SK-N-SH (cell line): ENCODE results near the gene GIGYF1.

ENCODE experiments used
- EP300 ChIP-seq, 2 experiments: IDR thresholded peaks; 2 replicates each; pipeline versions ENCODE4 v1.4.0 to v1.6.1; 2012; ENCODE audit warnings: borderline replicate concordance in 1 of 2, low read depth in 1 of 2, low read length in 1 of 2
- FOXM1 ChIP-seq: IDR thresholded peaks from 2 replicates; pipeline ENCODE4 v1.4.0; 2012; ENCODE audit warnings: low read depth, mild to moderate bottlenecking
- MEF2A ChIP-seq: IDR thresholded peaks from 2 replicates; pipeline ENCODE4 v1.4.0; 2012; ENCODE audit warnings: low read depth, borderline replicate concordance
- NFIC ChIP-seq: IDR thresholded peaks from 2 replicates; pipeline ENCODE4 v1.4.0; 2012; ENCODE audit warnings: borderline replicate concordance
- NRF1 ChIP-seq: IDR thresholded peaks from 2 replicates; pipeline ENCODE4 v1.6.1; 2012; ENCODE audit warnings: low read depth, mild to moderate bottlenecking, low read length
- POLR2AphosphoS5 ChIP-seq: IDR thresholded peaks from 2 replicates; pipeline ENCODE4 v1.6.1; 2012; ENCODE audit warnings: low read depth, low read length
- RAD21 ChIP-seq: IDR thresholded peaks from 2 replicates; pipeline ENCODE4 v1.6.1; 2012; ENCODE audit warnings: mild to moderate bottlenecking, low read length
- RCOR1 ChIP-seq: fragments of 150-350 bp; IDR thresholded peaks from 2 replicates; pipeline ENCODE4 v1.6.1; 2017; ENCODE audit warnings: antibody characterized with exemption, low read length
- RXRA ChIP-seq: IDR thresholded peaks from 2 replicates; pipeline ENCODE4 v1.4.0; 2012; ENCODE audit warnings: low read depth, mild to moderate bottlenecking, borderline replicate concordance
- YY1 ChIP-seq: IDR thresholded peaks from 2 replicates; pipeline ENCODE4 v1.4.0; 2012; ENCODE audit warnings: low read depth, mild to moderate bottlenecking
- TF ChIP-seq, protein P1 (sequence below): fragments of 200-600 bp; sonication (generic); IDR thresholded peaks from 2 replicates; pipeline ENCODE4 v1.6.1; 2017; ENCODE audit warnings: antibody characterized with exemption, mild to moderate bottlenecking, moderate library complexity
- TF ChIP-seq, protein P2 (sequence below): IDR thresholded peaks from 2 replicates; pipeline ENCODE4 v1.6.1; 2012; ENCODE audit warnings: mild to moderate bottlenecking, low read depth, low read length, moderate library complexity

DNA sequence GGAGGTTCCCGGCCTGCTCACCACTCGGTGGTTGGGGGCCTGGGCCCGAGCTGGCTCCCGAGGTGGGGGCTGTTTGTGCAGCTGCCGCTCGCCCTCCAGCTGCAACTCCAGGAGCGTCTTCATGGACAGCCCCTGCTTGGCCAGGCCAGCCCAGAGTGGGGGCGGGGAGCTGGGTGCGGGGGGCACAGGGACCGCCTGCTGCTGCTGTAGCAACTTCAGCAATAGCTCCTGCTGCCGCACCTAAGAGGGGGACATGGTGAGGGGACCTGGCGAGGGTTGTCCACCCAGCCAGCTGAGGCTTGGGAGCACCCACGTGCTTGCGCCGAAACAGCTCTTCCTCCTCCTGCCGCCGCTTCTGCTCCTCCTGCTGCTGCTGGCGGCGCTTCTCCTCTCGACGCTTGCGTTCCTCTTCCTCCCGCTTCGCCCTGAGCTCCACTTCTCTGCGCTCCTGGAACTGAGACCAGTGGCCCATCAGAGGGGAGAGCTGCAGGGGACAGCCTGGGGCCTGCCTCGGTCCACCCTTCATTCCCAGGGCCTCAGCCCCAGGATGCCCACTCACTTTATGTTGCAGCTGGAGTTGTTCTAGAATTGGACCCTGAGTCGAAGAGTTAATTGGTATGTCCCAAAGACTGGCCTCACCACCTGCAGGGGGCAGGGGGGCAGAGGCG, 10.9 kb downstream of the GIGYF1 start:
- no peak for TF ChIP-seq YY1
- TF ChIP-seq RXRA = no peak
- no peak for TF ChIP-seq POLR2AphosphoS5
- TF ChIP-seq, protein P1, sequence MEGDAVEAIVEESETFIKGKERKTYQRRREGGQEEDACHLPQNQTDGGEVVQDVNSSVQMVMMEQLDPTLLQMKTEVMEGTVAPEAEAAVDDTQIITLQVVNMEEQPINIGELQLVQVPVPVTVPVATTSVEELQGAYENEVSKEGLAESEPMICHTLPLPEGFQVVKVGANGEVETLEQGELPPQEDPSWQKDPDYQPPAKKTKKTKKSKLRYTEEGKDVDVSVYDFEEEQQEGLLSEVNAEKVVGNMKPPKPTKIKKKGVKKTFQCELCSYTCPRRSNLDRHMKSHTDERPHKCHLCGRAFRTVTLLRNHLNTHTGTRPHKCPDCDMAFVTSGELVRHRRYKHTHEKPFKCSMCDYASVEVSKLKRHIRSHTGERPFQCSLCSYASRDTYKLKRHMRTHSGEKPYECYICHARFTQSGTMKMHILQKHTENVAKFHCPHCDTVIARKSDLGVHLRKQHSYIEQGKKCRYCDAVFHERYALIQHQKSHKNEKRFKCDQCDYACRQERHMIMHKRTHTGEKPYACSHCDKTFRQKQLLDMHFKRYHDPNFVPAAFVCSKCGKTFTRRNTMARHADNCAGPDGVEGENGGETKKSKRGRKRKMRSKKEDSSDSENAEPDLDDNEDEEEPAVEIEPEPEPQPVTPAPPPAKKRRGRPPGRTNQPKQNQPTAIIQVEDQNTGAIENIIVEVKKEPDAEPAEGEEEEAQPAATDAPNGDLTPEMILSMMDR = no peak
- TF ChIP-seq MEF2A = no peak
- TF ChIP-seq RAD21 = no peak
- TF ChIP-seq NFIC = no peak
- TF ChIP-seq EP300 (IDR thresholded peaks at IDR 0.05; ENCODE audit: borderline replicate concordance in 1 of 2, low read depth in 1 of 2, low read length in 1 of 2) = no peak
- TF ChIP-seq RCOR1 = no peak
- no peak for TF ChIP-seq FOXM1
- no peak for TF ChIP-seq NRF1
- TF ChIP-seq, protein P2, sequence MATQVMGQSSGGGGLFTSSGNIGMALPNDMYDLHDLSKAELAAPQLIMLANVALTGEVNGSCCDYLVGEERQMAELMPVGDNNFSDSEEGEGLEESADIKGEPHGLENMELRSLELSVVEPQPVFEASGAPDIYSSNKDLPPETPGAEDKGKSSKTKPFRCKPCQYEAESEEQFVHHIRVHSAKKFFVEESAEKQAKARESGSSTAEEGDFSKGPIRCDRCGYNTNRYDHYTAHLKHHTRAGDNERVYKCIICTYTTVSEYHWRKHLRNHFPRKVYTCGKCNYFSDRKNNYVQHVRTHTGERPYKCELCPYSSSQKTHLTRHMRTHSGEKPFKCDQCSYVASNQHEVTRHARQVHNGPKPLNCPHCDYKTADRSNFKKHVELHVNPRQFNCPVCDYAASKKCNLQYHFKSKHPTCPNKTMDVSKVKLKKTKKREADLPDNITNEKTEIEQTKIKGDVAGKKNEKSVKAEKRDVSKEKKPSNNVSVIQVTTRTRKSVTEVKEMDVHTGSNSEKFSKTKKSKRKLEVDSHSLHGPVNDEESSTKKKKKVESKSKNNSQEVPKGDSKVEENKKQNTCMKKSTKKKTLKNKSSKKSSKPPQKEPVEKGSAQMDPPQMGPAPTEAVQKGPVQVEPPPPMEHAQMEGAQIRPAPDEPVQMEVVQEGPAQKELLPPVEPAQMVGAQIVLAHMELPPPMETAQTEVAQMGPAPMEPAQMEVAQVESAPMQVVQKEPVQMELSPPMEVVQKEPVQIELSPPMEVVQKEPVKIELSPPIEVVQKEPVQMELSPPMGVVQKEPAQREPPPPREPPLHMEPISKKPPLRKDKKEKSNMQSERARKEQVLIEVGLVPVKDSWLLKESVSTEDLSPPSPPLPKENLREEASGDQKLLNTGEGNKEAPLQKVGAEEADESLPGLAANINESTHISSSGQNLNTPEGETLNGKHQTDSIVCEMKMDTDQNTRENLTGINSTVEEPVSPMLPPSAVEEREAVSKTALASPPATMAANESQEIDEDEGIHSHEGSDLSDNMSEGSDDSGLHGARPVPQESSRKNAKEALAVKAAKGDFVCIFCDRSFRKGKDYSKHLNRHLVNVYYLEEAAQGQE = no peak
